ENCODE measurements around the gene PLPP7.

- TF ChIP-seq GATA2 (IDR thresholded peaks at IDR 0.05; ENCODE audit: low read depth, low read length), result no peak
- no peak for TF ChIP-seq GATA3 (IDR thresholded peaks at IDR 0.05; ENCODE audit: low read depth, low read length)
These were observed 18.0 kb upstream of the PLPP7 start for GRCh38 chr9:131271506-131271931.
